Measurements from ENCODE around the gene STAC3.

The STAC3 gene

GRCh38 chr12:57242691-57243454, 8.1 kb downstream of the STAC3 start:
- no peak overlapping the region for H3K27ac ChIP-seq
- peaks cover 53 to 62% of the 10 kb centered on the region in 2 experiments for H3K4me1 ChIP-seq (ENCODE audit: control insufficient read depth in 1 of 2, insufficient read depth in 1 of 2, low read depth in 1 of 2, low read length in 1 of 2)
- peak overlapping the region; percentile 51 to 54 for H3K4me3 ChIP-seq (ENCODE audit: low read depth in 1 of 2, low read length in 1 of 2)
- H3K9me3 ChIP-seq, result no peaks in the 10 kb centered on the region
- peaks cover 4% of the 10 kb centered on the region for H3K36me3 ChIP-seq
- TF ChIP-seq CTCF (IDR thresholded peaks at IDR 0.05), result peak; percentile 53
- H3K27me3 ChIP-seq, result peaks cover 71% of the 10 kb centered on the region

GRCh38 chr12:57242329-57242690, 8.7 kb downstream of the STAC3 start:
- peaks cover 76% of the 10 kb centered on the region for H3K27me3 ChIP-seq
- TF ChIP-seq CTCF (IDR thresholded peaks at IDR 0.05), result no peak
- H3K9me3 ChIP-seq, result no peaks in the 10 kb centered on the region
- peak overlapping the region; percentile 51 to 54 for H3K4me3 ChIP-seq (ENCODE audit: low read depth in 1 of 2, low read length in 1 of 2)
- H3K27ac ChIP-seq, result no peak overlapping the region
- peaks cover 53 to 63% of the 10 kb centered on the region in 2 experiments for H3K4me1 ChIP-seq (ENCODE audit: control insufficient read depth in 1 of 2, insufficient read depth in 1 of 2, low read depth in 1 of 2, low read length in 1 of 2)
- peaks cover 4% of the 10 kb centered on the region for H3K36me3 ChIP-seq

- no peaks in the 10 kb centered on the region for H3K9me3 ChIP-seq
- no peak overlapping the region for H3K27ac ChIP-seq
- peaks cover 3% of the 10 kb centered on the region for H3K36me3 ChIP-seq
- H3K4me1 ChIP-seq (ENCODE audit: control insufficient read depth in 1 of 2, insufficient read depth in 1 of 2, low read depth in 1 of 2, low read length in 1 of 2), result peaks cover 53 to 63% of the 10 kb centered on the region in 2 experiments
- H3K27me3 ChIP-seq, result peaks cover 83% of the 10 kb centered on the region
- no peak for TF ChIP-seq CTCF (IDR thresholded peaks at IDR 0.05)
- peak overlapping the region in 1 of 2 experiments; percentile 66 for H3K4me3 ChIP-seq (ENCODE audit: low read depth in 1 of 2, low read length in 1 of 2)
Observed at GRCh38 chr12:57241402-57242310, 9.3 kb downstream of the STAC3 start.

- Histone ChIP-seq H3K9me3 (no peaks in the 10 kb centered on the region), H3K4me1 (ENCODE audit: control insufficient read depth in 1 of 2, insufficient read depth in 1 of 2, low read depth in 1 of 2, low read length in 1 of 2) (peaks cover 53 to 69% of the 10 kb centered on the region in 2 experiments), H3K27ac (no peak overlapping the region), H3K27me3 (peaks cover 90% of the 10 kb centered on the region), H3K4me3 (ENCODE audit: low read depth in 1 of 2, low read length in 1 of 2) (peak overlapping the region; percentile 54 to 66), H3K36me3 (no peaks in the 10 kb centered on the region)
- no peak for TF ChIP-seq CTCF (IDR thresholded peaks at IDR 0.05)
Observed at GRCh38 chr12:57240926-57241401, 10.0 kb downstream of the STAC3 start.

- Histone ChIP-seq H3K36me3 (no peaks in the 10 kb centered on the region), H3K27me3 (peaks cover 96% of the 10 kb centered on the region), H3K4me1 (ENCODE audit: control insufficient read depth in 1 of 2, insufficient read depth in 1 of 2, low read depth in 1 of 2, low read length in 1 of 2) (peaks cover 53 to 69% of the 10 kb centered on the region in 2 experiments), H3K9me3 (no peaks in the 10 kb centered on the region), H3K27ac (no peak overlapping the region), H3K4me3 (ENCODE audit: low read depth in 1 of 2, low read length in 1 of 2) (peak overlapping the region; percentile 54 to 66)
- TF ChIP-seq CTCF (IDR thresholded peaks at IDR 0.05), result peak; percentile 30
Observed at GRCh38 chr12:57240066-57240921, 10.7 kb downstream of the STAC3 start.

Data from neutrophil (primary cell).